Measurements from ENCODE around the gene PSMD2.

Gene PSMD2

DNA sequence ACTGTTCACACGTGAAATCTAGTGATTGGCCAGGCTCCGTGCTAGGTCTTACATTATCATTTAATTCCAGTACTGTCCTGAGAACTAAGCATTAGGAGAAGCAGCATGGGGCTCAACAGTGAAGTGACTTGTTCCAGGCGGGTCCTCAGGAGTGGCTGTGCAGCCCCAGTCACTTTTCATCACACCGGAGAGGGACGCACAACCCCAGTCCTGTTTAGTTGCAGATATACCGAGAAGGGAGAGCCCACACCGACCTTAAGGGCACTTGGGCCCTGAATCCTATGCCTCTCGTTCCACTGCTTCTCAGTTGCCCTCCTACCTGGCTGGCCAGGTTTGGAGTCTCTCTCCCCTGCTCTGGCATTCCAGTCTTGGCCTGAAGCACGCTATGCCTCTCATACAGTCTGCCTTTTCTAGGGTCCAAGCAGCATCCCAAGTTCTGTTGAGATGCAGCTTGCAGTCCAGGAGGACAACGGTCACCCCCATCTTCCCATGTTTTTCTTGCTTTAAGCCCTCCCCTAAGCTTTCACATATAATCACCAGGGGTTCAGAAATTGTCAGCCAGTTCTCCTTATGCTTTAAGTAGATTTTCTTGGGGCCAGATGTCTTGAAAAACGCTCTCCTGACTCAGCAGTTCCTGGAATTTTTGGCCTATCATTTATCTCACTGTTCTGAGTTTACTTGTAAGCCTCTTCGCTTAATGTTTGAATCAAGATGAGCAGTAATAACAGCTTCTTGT lies 48.4 kb downstream of the PSMD2 start:
- no peak for TF ChIP-seq CTCF (IDR thresholded peaks at IDR 0.05; ENCODE audit: low read depth, low read length, missing control alignments)
- in situ Hi-C loops (cut with HindIII; ENCODE audit: low sequenced_read_pairs): no loop called here
- DNase-seq (ENCODE audit: low read depth): no peak
- no peak overlapping the region for H3K4me3 ChIP-seq (ENCODE audit: low read depth, low read length)

DNA sequence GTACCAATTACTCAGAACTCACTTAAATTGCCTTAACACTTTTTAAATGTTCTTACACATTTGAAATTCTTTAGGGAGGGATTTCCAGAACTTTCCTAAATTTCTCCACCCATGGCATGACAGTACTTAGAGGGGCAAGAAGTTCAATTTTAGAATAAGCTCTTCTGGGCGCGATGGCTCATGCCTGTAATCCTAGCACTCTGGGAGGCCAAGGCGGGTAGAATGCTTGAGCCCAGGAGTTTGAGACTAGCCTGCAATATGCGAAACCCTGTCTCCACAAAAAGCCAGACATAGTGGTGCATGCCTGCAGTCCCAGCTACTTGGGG lies 49.0 kb downstream of the PSMD2 start:
- no peak for DNase-seq (ENCODE audit: low read depth)
- TF ChIP-seq CTCF (IDR thresholded peaks at IDR 0.05; ENCODE audit: low read depth, low read length, missing control alignments): no peak
- in situ Hi-C loops (cut with HindIII; ENCODE audit: low sequenced_read_pairs): no loop called here
- no peak overlapping the region for H3K4me3 ChIP-seq (ENCODE audit: low read depth, low read length)

- TF ChIP-seq CTCF (IDR thresholded peaks at IDR 0.05; ENCODE audit: low read depth, low read length, missing control alignments): no peak
- no peak overlapping the region for H3K4me3 ChIP-seq (ENCODE audit: low read depth, low read length)
- in situ Hi-C loops (cut with HindIII; ENCODE audit: low sequenced_read_pairs): no loop called here
- DNase-seq (ENCODE audit: low read depth): no peak
These were observed 50.8 kb downstream of the PSMD2 start for GRCh38 chr3:184349563-184350470.

DNA sequence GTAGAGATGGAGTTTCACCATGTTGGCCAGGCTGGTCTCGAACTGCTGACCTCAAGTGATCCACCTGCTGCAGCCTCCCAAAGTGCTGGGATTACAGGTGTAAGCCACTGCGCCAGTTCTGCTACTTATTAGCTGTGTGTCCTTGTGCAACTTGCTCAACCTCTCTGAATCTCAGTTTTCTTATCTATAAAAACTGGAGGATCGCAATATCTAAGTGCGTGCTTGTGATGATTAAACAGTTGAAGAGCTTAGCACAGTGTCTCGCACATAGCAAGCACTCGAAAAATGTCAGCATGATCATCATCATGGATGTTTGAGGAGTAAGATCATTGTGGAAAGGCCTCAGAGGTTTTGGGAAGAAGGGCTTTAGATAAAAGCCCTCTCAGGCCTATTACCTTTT lies 51.6 kb downstream of the PSMD2 start:
- TF ChIP-seq CTCF (IDR thresholded peaks at IDR 0.05; ENCODE audit: low read depth, low read length, missing control alignments): no peak
- no peak overlapping the region for H3K4me3 ChIP-seq (ENCODE audit: low read depth, low read length)
- in situ Hi-C loops (cut with HindIII; ENCODE audit: low sequenced_read_pairs): no loop called here
- DNase-seq (ENCODE audit: low read depth): no peak

- no peak for TF ChIP-seq CTCF (IDR thresholded peaks at IDR 0.05; ENCODE audit: low read depth, low read length, missing control alignments)
- H3K4me3 ChIP-seq (ENCODE audit: low read depth, low read length): no peak overlapping the region
- in situ Hi-C loops (cut with HindIII; ENCODE audit: low sequenced_read_pairs): no loop called here
- no peak for DNase-seq (ENCODE audit: low read depth)
These were observed 52.6 kb downstream of the PSMD2 start for GRCh38 chr3:184351511-184352148.

- H3K4me3 ChIP-seq (ENCODE audit: low read depth, low read length): no peak overlapping the region
- no peak for TF ChIP-seq CTCF (IDR thresholded peaks at IDR 0.05; ENCODE audit: low read depth, low read length, missing control alignments)
- in situ Hi-C loops (cut with HindIII; ENCODE audit: low sequenced_read_pairs): no loop called here
- no peak for DNase-seq (ENCODE audit: low read depth)
These were observed 53.2 kb downstream of the PSMD2 start for GRCh38 chr3:184352149-184352785.
